KMS-11 (cell line): ENCODE results near the gene TTC39C.
"Not testable (repeated sequence)": the region's sequence is repeated elsewhere in the genome, so short reads cannot be mapped to it uniquely, and the experiment has no call there.

Source experiments
- H2AFZ ChIP-seq: fragments of 200-600 bp; sonication (generic); 2 replicates; pipeline ENCODE4 v1.6.1; 2016; ENCODE audit warnings: antibody characterized with exemption, mixed run types, low read depth
- H3K27ac ChIP-seq: fragments of 200-600 bp; sonication (generic); 2 replicates; pipeline ENCODE4 v1.6.1; 2016; ENCODE audit warnings: mild to moderate bottlenecking, mixed run types
- H3K27me3 ChIP-seq: fragments of 200-600 bp; sonication (generic); 2 replicates; pipeline ENCODE4 v1.6.1; 2017; ENCODE audit warnings: mild to moderate bottlenecking, low read depth, mixed run types, moderate library complexity; ENCODE audit not compliant: insufficient read depth
- H3K36me3 ChIP-seq: fragments of 200-600 bp; sonication (generic); 2 replicates; pipeline ENCODE4 v1.6.1; 2017; ENCODE audit warnings: mild to moderate bottlenecking, mixed run types; ENCODE audit not compliant: insufficient read depth
- H3K4me1 ChIP-seq: fragments of 200-600 bp; sonication (generic); 2 replicates; pipeline ENCODE4 v1.6.1; 2016; ENCODE audit warnings: mild to moderate bottlenecking, low read depth, mixed run types; ENCODE audit not compliant: poor library complexity, severe bottlenecking
- H3K4me2 ChIP-seq: fragments of 200-600 bp; sonication (generic); 2 replicates; pipeline ENCODE4 v1.7.0; 2016; ENCODE audit warnings: mild to moderate bottlenecking, mixed run types
- H3K4me3 ChIP-seq: fragments of 200-600 bp; sonication (generic); IDR thresholded peaks from 2 replicates; pipeline ENCODE4 v1.6.1; 2017; ENCODE audit warnings: low read depth, low read length, mixed read lengths; ENCODE audit not compliant: insufficient read depth
- H3K79me2 ChIP-seq: fragments of 200-600 bp; sonication (generic); 2 replicates; pipeline ENCODE4 v1.6.1; 2016; ENCODE audit warnings: low read depth, mixed run types; ENCODE audit not compliant: insufficient read depth
- H3K9ac ChIP-seq: fragments of 200-600 bp; sonication (generic); 2 replicates; pipeline ENCODE4 v1.6.1; 2016; ENCODE audit warnings: mild to moderate bottlenecking, mixed run types
- H4K20me1 ChIP-seq: fragments of 200-600 bp; sonication (generic); 2 replicates; pipeline ENCODE4 v1.6.1; 2016; ENCODE audit warnings: mild to moderate bottlenecking, mixed run types; ENCODE audit not compliant: insufficient read depth
- TF ChIP-seq, protein P1 (sequence below): fragments of 200-600 bp; sonication (generic); conservative IDR thresholded peaks from 2 replicates; pipeline ENCODE4 v1.6.1; 2017; ENCODE audit warnings: low read depth, mild to moderate bottlenecking, antibody characterized with exemption, low read length, moderate library complexity, mixed read lengths

TTC39C gene

DNA sequence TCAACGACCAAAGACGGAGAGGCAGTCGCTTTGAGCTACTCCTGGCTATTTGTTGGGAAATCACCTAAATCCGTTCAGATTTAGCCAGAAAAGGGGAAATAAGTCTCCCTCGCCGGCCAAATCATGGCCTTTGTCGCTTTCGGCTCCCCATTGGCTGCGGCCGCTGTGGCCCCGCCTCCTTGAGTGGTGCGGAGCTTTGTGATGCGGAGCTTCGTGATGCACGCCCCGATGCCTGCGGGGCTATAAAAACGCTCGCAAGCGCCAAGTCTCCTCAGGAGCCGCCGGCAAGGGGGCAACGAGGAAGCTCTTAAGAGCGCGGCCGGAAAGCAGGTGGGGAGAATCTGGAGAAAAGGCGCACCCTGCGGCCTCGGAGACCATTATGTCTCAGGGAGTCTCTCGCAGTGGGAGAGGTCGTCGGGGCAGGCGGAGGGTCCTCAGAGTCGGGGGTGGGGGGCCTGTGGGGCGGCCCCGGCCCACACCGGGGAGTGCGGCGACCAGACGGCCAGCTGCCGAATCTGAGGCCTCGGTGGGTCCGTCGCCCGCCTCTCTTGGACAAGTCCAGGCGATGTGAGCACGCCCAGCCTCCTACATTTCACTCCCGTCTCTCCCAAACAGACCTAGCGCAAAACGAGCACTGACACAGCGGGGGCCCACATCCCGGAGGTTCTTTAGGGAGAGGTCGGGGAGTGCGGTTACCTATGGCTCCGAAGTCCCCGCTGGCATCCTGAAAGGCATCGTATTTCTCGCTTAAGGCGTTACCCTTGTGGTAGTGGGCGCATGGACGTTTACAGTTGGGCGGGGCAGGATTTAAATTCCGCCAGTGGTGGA is 124.4 kb downstream of the TTC39C start, which contains the start of gene CABYR:
CABYR (plus strand) TSS at position 274 of the 828 bp plus-strand sequence. CDS start 4,053 bp downstream, outside the sequence.
- Histone ChIP-seq H3K4me1 (no peaks in the 10 kb centered on the region), H4K20me1 (no peaks in the 10 kb centered on the region), H3K9ac (no peak within 1 kb of the TSS), H3K27me3 (no peaks in the 10 kb centered on the region), H3K4me2 (no peak within 1 kb of the TSS), H3K4me3 (no peak within 1 kb of the TSS), H3K79me2 (no peaks in the 10 kb centered on the region), H2AFZ (no peak within 1 kb of the TSS), H3K36me3 (no peaks in the 10 kb centered on the region), H3K27ac (no peak within 1 kb of the TSS)
- TF ChIP-seq, protein P1, sequence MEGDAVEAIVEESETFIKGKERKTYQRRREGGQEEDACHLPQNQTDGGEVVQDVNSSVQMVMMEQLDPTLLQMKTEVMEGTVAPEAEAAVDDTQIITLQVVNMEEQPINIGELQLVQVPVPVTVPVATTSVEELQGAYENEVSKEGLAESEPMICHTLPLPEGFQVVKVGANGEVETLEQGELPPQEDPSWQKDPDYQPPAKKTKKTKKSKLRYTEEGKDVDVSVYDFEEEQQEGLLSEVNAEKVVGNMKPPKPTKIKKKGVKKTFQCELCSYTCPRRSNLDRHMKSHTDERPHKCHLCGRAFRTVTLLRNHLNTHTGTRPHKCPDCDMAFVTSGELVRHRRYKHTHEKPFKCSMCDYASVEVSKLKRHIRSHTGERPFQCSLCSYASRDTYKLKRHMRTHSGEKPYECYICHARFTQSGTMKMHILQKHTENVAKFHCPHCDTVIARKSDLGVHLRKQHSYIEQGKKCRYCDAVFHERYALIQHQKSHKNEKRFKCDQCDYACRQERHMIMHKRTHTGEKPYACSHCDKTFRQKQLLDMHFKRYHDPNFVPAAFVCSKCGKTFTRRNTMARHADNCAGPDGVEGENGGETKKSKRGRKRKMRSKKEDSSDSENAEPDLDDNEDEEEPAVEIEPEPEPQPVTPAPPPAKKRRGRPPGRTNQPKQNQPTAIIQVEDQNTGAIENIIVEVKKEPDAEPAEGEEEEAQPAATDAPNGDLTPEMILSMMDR: no peak

DNA sequence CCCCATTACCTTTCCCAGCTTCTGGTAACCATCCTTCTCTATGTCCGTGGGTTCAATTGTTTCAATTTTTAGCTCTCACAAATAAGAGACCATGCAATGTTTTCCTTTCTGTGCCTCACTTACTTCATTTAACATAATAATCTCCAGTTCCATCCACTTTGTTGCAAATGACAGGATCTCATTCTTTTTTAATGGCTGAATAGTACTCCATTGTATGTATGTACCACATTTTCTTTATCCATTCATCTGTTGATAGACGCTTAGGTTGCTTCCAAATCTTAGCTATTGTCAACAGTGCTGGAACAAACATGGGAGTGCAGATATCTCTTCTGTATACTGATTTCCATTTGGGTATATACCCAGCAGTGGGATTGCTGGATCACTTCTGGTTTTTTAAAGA is 126.1 kb downstream of the TTC39C start:
- Histone ChIP-seq H3K4me1 (no peaks in the 10 kb centered on the region), H3K27me3 (no peaks in the 10 kb centered on the region), H3K27ac (no peak overlapping the region), H3K9ac (no peak overlapping the region), H3K4me3 (no peak overlapping the region), H2AFZ (no peak overlapping the region), H3K36me3 (no peaks in the 10 kb centered on the region), H3K79me2 (no peaks in the 10 kb centered on the region), H4K20me1 (no peaks in the 10 kb centered on the region), H3K4me2 (no peak overlapping the region)
- TF ChIP-seq, protein P1: no peak

DNA sequence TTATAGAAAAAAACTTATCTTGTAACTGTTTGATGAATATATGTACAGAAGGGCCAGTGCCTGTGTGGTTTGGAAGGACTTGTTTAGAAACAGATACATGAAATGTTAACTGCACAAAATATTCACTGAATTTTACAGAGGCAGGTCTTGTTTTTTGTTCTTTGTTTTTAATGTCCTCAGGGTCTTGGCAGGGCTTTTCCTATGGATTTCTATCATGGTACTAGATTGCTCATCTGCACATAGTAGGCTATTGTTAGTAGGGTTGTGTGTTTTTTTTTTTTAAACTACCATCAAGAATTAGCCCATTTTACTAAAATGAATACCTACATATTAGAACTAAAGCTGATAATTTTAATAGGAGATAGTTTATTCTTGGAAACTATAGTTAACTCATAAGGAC is 127.8 kb downstream of the TTC39C start:
- no peak overlapping the region for H3K27ac ChIP-seq
- H3K4me2 ChIP-seq: no peak overlapping the region

DNA sequence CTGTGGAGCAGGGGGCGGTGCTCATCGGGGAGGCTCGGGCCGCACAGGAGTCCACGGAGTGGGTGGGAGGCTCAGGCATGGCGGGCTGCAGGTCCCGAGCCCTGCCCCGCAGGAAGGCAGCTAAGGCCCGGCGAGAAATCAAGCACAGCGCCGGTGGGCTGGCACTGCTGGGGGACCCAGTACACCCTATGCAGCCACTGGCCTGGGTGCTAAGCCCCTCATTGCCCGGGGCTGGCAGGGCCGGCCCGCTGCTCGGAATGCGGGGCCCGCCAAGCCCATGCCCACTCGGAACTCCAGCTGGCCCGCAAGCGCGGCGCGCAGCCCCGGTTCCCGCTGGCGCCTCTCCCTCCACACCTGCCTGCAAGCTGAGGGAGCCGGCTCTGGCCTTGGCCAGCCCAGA is 135.0 kb downstream of the TTC39C start:
- H3K4me3 ChIP-seq, H3K79me2 ChIP-seq, H4K20me1 ChIP-seq, H3K4me1 ChIP-seq, H2AFZ ChIP-seq, H3K4me2 ChIP-seq, H3K27ac ChIP-seq, H3K9ac ChIP-seq, H3K27me3 ChIP-seq, H3K36me3 ChIP-seq: not testable (repeated sequence)

More for the DNA sequence above, 127.8 kb downstream of the TTC39C start:
- H3K4me1 ChIP-seq: no peaks in the 10 kb centered on the region
- H3K9ac ChIP-seq: no peak overlapping the region
- TF ChIP-seq, protein P1: no peak
- no peaks in the 10 kb centered on the region for H3K79me2 ChIP-seq
- H3K36me3 ChIP-seq: no peaks in the 10 kb centered on the region
- no peak overlapping the region for H2AFZ ChIP-seq
- no peaks in the 10 kb centered on the region for H3K27me3 ChIP-seq
- H3K4me3 ChIP-seq: no peak overlapping the region
- H4K20me1 ChIP-seq: no peaks in the 10 kb centered on the region

DNA sequence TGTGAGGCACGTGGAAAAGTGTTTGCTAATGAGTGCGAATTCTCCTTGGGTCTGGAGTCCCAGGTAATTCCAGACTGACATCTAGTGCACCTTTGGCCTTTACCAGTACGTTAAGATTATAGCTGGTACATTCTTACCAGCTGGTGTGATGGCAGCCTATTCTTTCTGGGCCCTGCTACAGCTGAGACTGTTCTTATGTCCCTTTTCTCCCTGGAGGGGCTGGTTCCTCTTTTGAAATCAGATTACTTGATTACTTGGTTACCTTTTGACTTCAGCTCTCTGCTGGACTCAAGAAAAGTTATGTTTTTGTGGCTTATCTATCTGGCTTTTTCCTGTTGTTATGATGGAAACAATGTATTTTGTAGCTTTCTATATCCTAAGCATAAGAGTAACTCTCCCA is 138.8 kb downstream of the TTC39C start:
- Histone ChIP-seq H3K4me3 (no peak overlapping the region), H3K27me3 (no peaks in the 10 kb centered on the region), H3K36me3 (no peaks in the 10 kb centered on the region), H3K4me2 (no peak overlapping the region), H4K20me1 (no peaks in the 10 kb centered on the region), H3K9ac (no peak overlapping the region), H2AFZ (no peak overlapping the region), H3K4me1 (no peaks in the 10 kb centered on the region), H3K27ac (no peak overlapping the region), H3K79me2 (no peaks in the 10 kb centered on the region)
- TF ChIP-seq, protein P1: no peak
